ENCODE measurements around the gene LGALS7. TPM values are rescaled to one million over a fixed set of nuclear protein-coding genes. Genes with fewer than 3 reads are reported as not detected.

LGALS7 gene
- total and polyA plus RNA-seq, 2 experiments from 2014 or later = not detected

DNA sequence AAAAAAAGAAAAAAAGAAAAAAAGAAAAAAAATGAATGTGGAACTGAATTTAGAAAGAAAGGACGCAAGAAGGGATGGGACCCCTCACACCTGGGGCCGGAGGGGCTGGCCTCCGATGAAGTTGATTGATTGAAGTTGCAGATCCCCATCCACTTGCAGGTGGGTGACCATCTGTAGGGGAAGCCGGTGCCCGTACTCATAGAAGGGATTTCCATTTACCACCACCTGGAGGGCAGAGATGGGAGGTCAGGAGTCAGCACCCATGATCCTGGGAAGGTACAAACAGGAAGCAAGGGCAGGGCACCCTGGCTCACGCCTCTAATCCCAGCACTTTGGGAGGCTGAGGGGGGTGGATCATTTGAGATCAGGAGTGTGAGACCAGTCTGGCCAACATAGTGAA, 33.1 kb upstream of the LGALS7 start:
- H3K4me3 ChIP-seq = no peak overlapping the region
- H3K4me1 ChIP-seq (ENCODE audit: insufficient read depth) = no peaks in the 10 kb centered on the region
- in situ Hi-C loops (cut with MboI) = no loop called here
- H3K36me3 ChIP-seq (ENCODE audit: low read depth) = no peaks in the 10 kb centered on the region
- H3K4me2 ChIP-seq (ENCODE audit: unreplicated experiment) = no peak overlapping the region
- no peak overlapping the region for H3K9ac ChIP-seq
- H3K27ac ChIP-seq = no peak overlapping the region
- H3K9me2 ChIP-seq (ENCODE audit: insufficient read depth) = no peaks in the 10 kb centered on the region
- WGBS, 2 experiments (ENCODE audit: low coverage in 1 of 2, low lambda C conversion rate in 2 of 2, missing lambda C conversion rate in 2 of 2) = 93 to 95% methylated on average over 6 of the region's 6 CpGs
- H3K27me3 ChIP-seq (replicated peaks; ENCODE audit: insufficient read depth) = no peaks in the 10 kb centered on the region
- no peaks in the 10 kb centered on the region for H3K9me3 ChIP-seq (ENCODE audit: low read depth)
- no peaks in the 10 kb centered on the region for H3F3A ChIP-seq (ENCODE audit: insufficient read depth)
- TF ChIP-seq EZH2phosphoT487 (IDR thresholded peaks at IDR 0.05; ENCODE audit: insufficient read depth, low read depth) (no peak), EZH2 (IDR thresholded peaks at IDR 0.05; ENCODE audit: insufficient read depth, poor library complexity, severe bottlenecking) (no peak)
- H2AFZ ChIP-seq = no peak overlapping the region
- no peaks in the 10 kb centered on the region for H3K79me2 ChIP-seq (ENCODE audit: insufficient read depth)
- H4K20me1 ChIP-seq (ENCODE audit: insufficient read depth) = no peaks in the 10 kb centered on the region
- no peak for DNase-seq

DNA sequence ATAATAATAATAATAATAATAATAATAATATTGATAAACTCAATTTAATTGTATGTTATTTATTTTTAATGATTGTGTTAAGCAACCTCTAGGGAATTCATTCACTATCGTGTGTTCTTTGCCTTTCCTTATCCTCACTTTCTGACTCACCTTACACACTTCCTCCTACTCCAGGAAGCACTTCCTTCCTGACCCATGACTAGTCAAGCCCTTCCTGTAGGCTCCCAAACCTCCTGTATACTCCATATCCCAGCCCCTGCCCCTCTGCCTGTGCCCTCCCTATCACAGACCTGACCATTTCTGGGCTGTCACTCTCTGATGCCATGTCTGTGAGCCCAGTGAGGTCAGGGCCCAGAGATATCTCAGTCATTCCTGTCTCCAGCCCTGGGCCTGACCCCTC, 31.9 kb upstream of the LGALS7 start:
- H3K27me3 ChIP-seq (replicated peaks; ENCODE audit: insufficient read depth) = no peaks in the 10 kb centered on the region
- H3K79me2 ChIP-seq (ENCODE audit: insufficient read depth) = no peaks in the 10 kb centered on the region
- no peaks in the 10 kb centered on the region for H3F3A ChIP-seq (ENCODE audit: insufficient read depth)
- peaks cover 4% of the 10 kb centered on the region; the same call in 1 of the 2 replicates for H3K9me2 ChIP-seq (ENCODE audit: insufficient read depth)
- no peak for DNase-seq
- no peaks in the 10 kb centered on the region for H4K20me1 ChIP-seq (ENCODE audit: insufficient read depth)
- no peak overlapping the region for H3K27ac ChIP-seq
- peak overlapping the region; percentile 35; the same call in 1 of the 2 replicates for H2AFZ ChIP-seq
- no peaks in the 10 kb centered on the region for H3K36me3 ChIP-seq (ENCODE audit: low read depth)
- no peak overlapping the region for H3K4me2 ChIP-seq (ENCODE audit: unreplicated experiment)
- 78 to 93% methylated on average over 1 of the region's 1 CpG for WGBS, 2 experiments (ENCODE audit: low coverage in 1 of 2, low lambda C conversion rate in 2 of 2, missing lambda C conversion rate in 2 of 2)
- no peaks in the 10 kb centered on the region for H3K9me3 ChIP-seq (ENCODE audit: low read depth)
- H3K4me1 ChIP-seq (ENCODE audit: insufficient read depth) = no peaks in the 10 kb centered on the region
- no peak overlapping the region for H3K9ac ChIP-seq
- H3K4me3 ChIP-seq = no peak overlapping the region
- TF ChIP-seq EZH2phosphoT487 (IDR thresholded peaks at IDR 0.05; ENCODE audit: insufficient read depth, low read depth) = no peak
- TF ChIP-seq EZH2 (IDR thresholded peaks at IDR 0.05; ENCODE audit: insufficient read depth, poor library complexity, severe bottlenecking) = no peak
- in situ Hi-C loops (cut with MboI) = no loop called here

DNA sequence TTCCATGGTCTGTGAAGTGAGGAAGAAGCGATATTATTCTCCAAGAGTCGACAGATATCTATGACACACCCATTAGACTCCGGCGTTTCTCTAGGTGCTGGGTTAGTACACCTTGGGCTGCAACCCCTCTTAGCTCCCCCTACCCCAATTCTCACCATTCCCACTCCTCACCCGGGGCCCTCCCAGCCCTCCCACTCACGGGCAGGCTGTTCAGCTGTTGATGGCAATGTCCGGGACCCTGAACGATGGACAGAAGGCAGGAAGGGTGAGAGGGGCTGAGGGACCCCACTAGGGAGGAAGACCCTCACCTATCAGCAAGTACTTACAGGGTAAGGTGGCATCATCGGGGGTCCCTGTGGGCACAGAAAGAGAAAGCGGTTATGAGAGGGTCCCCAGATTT, 30.2 kb upstream of the LGALS7 start:
- DNase-seq = no peak
- Histone ChIP-seq H3K27me3 (replicated peaks; ENCODE audit: insufficient read depth) (no peaks in the 10 kb centered on the region), H3K79me2 (ENCODE audit: insufficient read depth) (no peaks in the 10 kb centered on the region), H3K9ac (no peak overlapping the region), H3K9me2 (ENCODE audit: insufficient read depth) (peaks cover 4% of the 10 kb centered on the region; the same call in 1 of the 2 replicates), H3K4me1 (ENCODE audit: insufficient read depth) (peaks cover 8% of the 10 kb centered on the region), H4K20me1 (ENCODE audit: insufficient read depth) (no peaks in the 10 kb centered on the region), H3K36me3 (ENCODE audit: low read depth) (no peaks in the 10 kb centered on the region), H3K27ac (no peak overlapping the region), H3F3A (ENCODE audit: insufficient read depth) (no peaks in the 10 kb centered on the region), H3K4me2 (ENCODE audit: unreplicated experiment) (no peak overlapping the region), H3K4me3 (no peak overlapping the region), H2AFZ (no peak overlapping the region), H3K9me3 (ENCODE audit: low read depth) (no peaks in the 10 kb centered on the region)
- TF ChIP-seq EZH2 (IDR thresholded peaks at IDR 0.05; ENCODE audit: insufficient read depth, poor library complexity, severe bottlenecking) = no peak
- no peak for TF ChIP-seq EZH2phosphoT487 (IDR thresholded peaks at IDR 0.05; ENCODE audit: insufficient read depth, low read depth)
- 79 to 93% methylated on average over 10 of the region's 10 CpGs for WGBS, 2 experiments (ENCODE audit: low coverage in 1 of 2, low lambda C conversion rate in 2 of 2, missing lambda C conversion rate in 2 of 2)
- in situ Hi-C loops (cut with MboI) = no loop called here

DNA sequence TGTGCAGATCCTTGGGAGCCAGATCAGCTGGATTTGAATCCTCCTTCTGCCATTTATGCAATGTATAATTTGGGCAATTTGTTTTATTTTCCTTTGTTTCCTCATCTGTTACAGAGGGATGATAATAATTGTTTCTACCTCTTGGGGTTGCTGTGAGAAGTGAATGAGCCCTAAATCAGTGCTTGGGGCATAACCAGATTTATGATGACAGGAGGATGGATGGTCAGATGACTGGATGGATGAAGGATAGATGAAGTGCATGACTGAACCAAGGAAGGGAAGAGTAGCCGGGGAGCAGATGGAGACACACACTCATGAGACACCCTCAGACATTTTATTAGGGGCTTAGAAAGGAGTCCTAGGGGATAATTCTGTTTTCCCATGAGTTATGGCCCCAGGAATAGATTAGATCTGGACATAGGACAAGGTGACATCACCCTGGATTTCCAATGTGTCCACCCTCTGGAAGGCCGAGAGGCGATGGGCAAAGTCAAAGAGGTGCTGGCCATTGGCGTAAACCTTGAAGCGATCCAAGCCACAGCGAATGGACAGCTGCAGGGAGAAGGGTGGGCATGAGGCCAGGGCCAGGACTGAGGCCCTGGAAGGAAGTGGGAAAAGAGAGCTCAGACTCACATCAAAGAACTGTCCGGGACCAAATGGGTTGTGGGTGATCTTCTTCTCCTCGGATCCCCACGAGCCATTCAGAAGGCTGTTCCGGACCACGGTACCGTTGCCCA, 28.2 kb upstream of the LGALS7 start:
- Histone ChIP-seq H3K9ac (no peak overlapping the region), H4K20me1 (ENCODE audit: insufficient read depth) (no peaks in the 10 kb centered on the region), H3K9me2 (ENCODE audit: insufficient read depth) (peaks cover 4% of the 10 kb centered on the region; the same call in 1 of the 2 replicates), H3F3A (ENCODE audit: insufficient read depth) (no peaks in the 10 kb centered on the region), H3K4me2 (ENCODE audit: unreplicated experiment) (no peak overlapping the region), H3K9me3 (ENCODE audit: low read depth) (no peaks in the 10 kb centered on the region), H3K79me2 (ENCODE audit: insufficient read depth) (no peaks in the 10 kb centered on the region), H3K4me3 (no peak overlapping the region), H3K27me3 (replicated peaks; ENCODE audit: insufficient read depth) (no peaks in the 10 kb centered on the region), H3K36me3 (ENCODE audit: low read depth) (no peaks in the 10 kb centered on the region), H3K27ac (no peak overlapping the region), H3K4me1 (ENCODE audit: insufficient read depth) (peaks cover 8% of the 10 kb centered on the region), H2AFZ (no peak overlapping the region)
- DNase-seq = no peak
- no peak for TF ChIP-seq EZH2 (IDR thresholded peaks at IDR 0.05; ENCODE audit: insufficient read depth, poor library complexity, severe bottlenecking)
- no peak for TF ChIP-seq EZH2phosphoT487 (IDR thresholded peaks at IDR 0.05; ENCODE audit: insufficient read depth, low read depth)
- in situ Hi-C loops (cut with MboI) = no loop called here
- 89 to 91% methylated on average over 12 of the region's 12 CpGs for WGBS, 2 experiments (ENCODE audit: low coverage in 1 of 2, low lambda C conversion rate in 2 of 2, missing lambda C conversion rate in 2 of 2)
